ENCODE data around the gene QARS1. TPM values are rescaled to one million over a fixed set of nuclear protein-coding genes. Genes with fewer than 3 reads are reported as not detected.

QARS1 gene
- total RNA-seq, 1 donor from 2014 or later = 342 TPM

GRCh38 chr3:49123687-49124086 is 19.1 kb upstream of the QARS1 start:
- DNase-seq (no peak), ATAC-seq (ENCODE audit: low read depth) (no peak)
- Mint-ChIP-seq H3K27me3 (peaks cover under 1% of the 10 kb centered on the region), H3K4me3 (no peak overlapping the region), H3K4me1 (peaks cover 17% of the 10 kb centered on the region), H3K27ac (no peak overlapping the region), H3K36me3 (ENCODE audit: low read depth) (peaks cover 6% of the 10 kb centered on the region), H3K9me3 (no peaks in the 10 kb centered on the region)
- POLR2A ChIA-PET = interaction anchor here (2.1 kb wide), 1 partner anchor 30 kb away, joined by 5 read pairs; the partner anchor contains the start of gene QRICH1
- CTCF ChIA-PET = interaction anchor here (0.5 kb wide), 1 partner anchor 214 kb away, joined by 4 read pairs; no protein-coding TSS in a partner anchor
- intact Hi-C loops (cut with micrococcal nuclease) = no loop called here
- no peak for TF ChIP-seq CTCF (IDR thresholded peaks at IDR 0.05)

GRCh38 chr3:49122886-49123545 is 18.5 kb upstream of the QARS1 start:
- ATAC-seq (ENCODE audit: low read depth) (no peak), DNase-seq (no peak)
- H3K4me3 Mint-ChIP-seq = no peak overlapping the region
- TF ChIP-seq CTCF (IDR thresholded peaks at IDR 0.05) = no peak
- ChIA-PET POLR2A (interaction anchor here (2.1 kb wide), 1 partner anchor 30 kb away, joined by 5 read pairs; the partner anchor contains the start of gene QRICH1), CTCF (no interaction called here)
- H3K27ac Mint-ChIP-seq = no peak overlapping the region
- intact Hi-C loops (cut with micrococcal nuclease) = no loop called here
- peaks cover 10% of the 10 kb centered on the region for H3K36me3 Mint-ChIP-seq (ENCODE audit: low read depth)
- peaks cover 17% of the 10 kb centered on the region for H3K4me1 Mint-ChIP-seq
- no peaks in the 10 kb centered on the region for H3K27me3 Mint-ChIP-seq
- H3K9me3 Mint-ChIP-seq = no peaks in the 10 kb centered on the region

GRCh38 chr3:49122451-49122850 is 17.9 kb upstream of the QARS1 start:
- intact Hi-C loops (cut with micrococcal nuclease) = no loop called here
- H3K9me3 Mint-ChIP-seq = no peaks in the 10 kb centered on the region
- ChIA-PET POLR2A (interaction anchor here (2.1 kb wide), 1 partner anchor 29 kb away, joined by 5 read pairs; the partner anchor contains the start of gene QRICH1), CTCF (no interaction called here)
- H3K36me3 Mint-ChIP-seq (ENCODE audit: low read depth) = peaks cover 15% of the 10 kb centered on the region
- peak overlapping the region; percentile 84 for H3K4me3 Mint-ChIP-seq
- ATAC-seq (ENCODE audit: low read depth) (no peak), DNase-seq (no peak)
- H3K27ac Mint-ChIP-seq = peak overlapping the region; percentile 41
- H3K4me1 Mint-ChIP-seq = peaks cover 17% of the 10 kb centered on the region
- no peaks in the 10 kb centered on the region for H3K27me3 Mint-ChIP-seq
- TF ChIP-seq CTCF (IDR thresholded peaks at IDR 0.05) = no peak

GRCh38 chr3:49122022-49122421 is 17.5 kb upstream of the QARS1 start:
- peaks cover 18% of the 10 kb centered on the region for H3K36me3 Mint-ChIP-seq (ENCODE audit: low read depth)
- DNase-seq (no peak), ATAC-seq (ENCODE audit: low read depth) (no peak)
- ChIA-PET POLR2A (interaction anchor here (1.4 to 3.3 kb wide), 3 partner anchors 29 to 115 kb away, joined by 3 to 76 read pairs (median 10); partner anchors contain the start of genes QRICH1 and WDR6), CTCF (no interaction called here)
- H3K9me3 Mint-ChIP-seq = no peaks in the 10 kb centered on the region
- peak overlapping the region; percentile 41 for H3K27ac Mint-ChIP-seq
- no peaks in the 10 kb centered on the region for H3K27me3 Mint-ChIP-seq
- H3K4me1 Mint-ChIP-seq = peaks cover 17% of the 10 kb centered on the region
- intact Hi-C loops (cut with micrococcal nuclease) = no loop called here
- H3K4me3 Mint-ChIP-seq = peak overlapping the region; percentile 84
- TF ChIP-seq CTCF (IDR thresholded peaks at IDR 0.05) = no peak

GRCh38 chr3:49121132-49121736 is 16.7 kb upstream of the QARS1 start:
- POLR2A ChIA-PET = interaction anchor here (0.6 to 3.3 kb wide), 19 partner anchors 12 to 819 kb away, joined by 3 to 76 read pairs (median 6); partner anchors contain the start of genes ARIH2, DAG1, IMPDH2 and KLHDC8B
- CTCF ChIA-PET = interaction anchor here (0.7 to 1.2 kb wide), 3 partner anchors 27 to 133 kb away, joined by 3 to 4 read pairs (median 3); no protein-coding TSS in a partner anchor

More at GRCh38 chr3:49121132-49121736, 16.7 kb upstream of the QARS1 start:
- Mint-ChIP-seq H3K9me3 (no peaks in the 10 kb centered on the region), H3K27ac (peak overlapping the region; percentile 79), H3K36me3 (ENCODE audit: low read depth) (peaks cover 23% of the 10 kb centered on the region), H3K27me3 (no peaks in the 10 kb centered on the region), H3K4me3 (peak overlapping the region; percentile 84), H3K4me1 (peaks cover 17% of the 10 kb centered on the region)
- no peak for DNase-seq
- no peak for TF ChIP-seq CTCF (IDR thresholded peaks at IDR 0.05)
- intact Hi-C loops (cut with micrococcal nuclease) = loop anchor here (1.0 kb wide), 1 partner anchor 45 kb away; the partner anchor contains the start of gene CCDC71
- ATAC-seq (ENCODE audit: low read depth) = no peak

All from activated B cell treated with CpG ODN at 0.5 μM for 24 hours (primary cell).